ENCODE results near the gene TACSTD2. TPM values are rescaled to one million over a fixed set of nuclear protein-coding genes. Genes with fewer than 3 reads are reported as not detected.
"Not testable (repeated sequence)": the region's sequence is repeated elsewhere in the genome, so short reads cannot be mapped to it uniquely, and the experiment has no call there.

The TACSTD2 gene
- total and polyA plus RNA-seq, 2 of the 13 experiments (the other 11 are each of a cell fraction or from before 2014, with no cell fraction given): not detected

GRCh38 chr1:58539553-58539952, 37.5 kb downstream of the TACSTD2 start:
- FAIRE-seq (no peak), DNase-seq (ENCODE audit: low spot score) (no peak), ATAC-seq (no peak)
- BruUV-seq (replicated peaks): no TSS peak
- no peak overlapping the region for H2AFZ ChIP-seq (ENCODE audit: low read length)
- no peaks in the 10 kb centered on the region for H3K36me3 ChIP-seq (replicated peaks in 1 of 2; ENCODE audit: control insufficient read depth in 1 of 2, insufficient read depth in 2 of 2, low read length in 2 of 2)
- intact Hi-C loops (cut with micrococcal nuclease; ENCODE audit: unreplicated experiment) (no loop called here), in situ Hi-C loops (cut with HindIII; ENCODE audit: extremely low pct_ligation_motif_present, low pct_unique_long_range_greater_than_20kb) (no loop called here)
- TF ChIP-seq CEBPB (IDR thresholded peaks at IDR 0.05; ENCODE audit: borderline replicate concordance, low read depth, low read length) (peak; percentile 84), TARDBP (CRISPR knock-in tag; IDR thresholded peaks at IDR 0.05) (no peak), CEBPG (CRISPR knock-in tag; IDR thresholded peaks at IDR 0.05) (peak; percentile 59), LRRFIP1 (CRISPR knock-in tag; conservative IDR thresholded peaks at IDR 0.05) (no peak)
- no peaks in the 10 kb centered on the region for H3K79me2 ChIP-seq (ENCODE audit: insufficient read depth, low read length)
- H3K27ac ChIP-seq (ENCODE audit: extremely low read length, insufficient read depth, low read length): no peak overlapping the region
- no peaks in the 10 kb centered on the region for H3K27me3 ChIP-seq (ENCODE audit: control insufficient read depth in 1 of 2, insufficient read depth in 2 of 2, low read length in 2 of 2)
- no peak overlapping the region for H3K4me3 ChIP-seq (replicated peaks in 1 of 3; ENCODE audit: insufficient read depth in 1 of 3, low read depth in 2 of 3, low read length in 3 of 3)
- ChIA-PET POLR2A (no interaction called here), CTCF (ENCODE audit: low intra/inter-chr PET ratio, low total read pairs) (no interaction called here)
- H4K20me1 ChIP-seq (ENCODE audit: insufficient read depth, low read length): no peaks in the 10 kb centered on the region
- no peaks in the 10 kb centered on the region for H3K9me3 ChIP-seq (ENCODE audit: low read length)
- peaks cover 9% of the 10 kb centered on the region for H3K4me1 ChIP-seq (ENCODE audit: insufficient read depth, low read length)
- no peak overlapping the region for H3K4me2 ChIP-seq (ENCODE audit: low read depth, low read length)
- no peak overlapping the region for H3K9ac ChIP-seq (ENCODE audit: insufficient read depth, low read depth, low read length)
- WGBS (ENCODE audit: low lambda C conversion rate): 63% methylated on average over 2 of the region's 2 CpGs

DNA sequence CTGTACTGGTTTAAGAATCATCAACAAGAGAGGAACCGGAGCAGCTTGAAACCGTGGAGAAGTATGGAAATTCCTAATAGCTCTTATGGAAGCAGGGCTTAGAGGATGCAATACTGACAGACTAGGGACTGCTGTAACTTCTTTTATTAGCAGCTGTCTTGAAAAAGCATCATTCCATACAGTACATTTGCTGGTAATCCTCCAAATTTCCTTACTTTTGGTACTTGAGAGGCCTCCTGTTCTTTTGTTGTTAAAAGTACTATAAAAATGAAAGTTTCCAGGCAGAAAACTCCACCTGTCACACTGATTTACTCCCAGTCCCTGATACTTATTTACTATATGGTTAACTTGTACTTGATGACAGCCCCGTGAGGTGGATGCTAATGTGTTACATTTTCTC, 38.2 kb downstream of the TACSTD2 start:
- Histone ChIP-seq H3K9me3 (ENCODE audit: low read length) (no peaks in the 10 kb centered on the region), H3K9ac (ENCODE audit: insufficient read depth, low read depth, low read length) (no peak overlapping the region), H3K27me3 (ENCODE audit: control insufficient read depth in 1 of 2, insufficient read depth in 2 of 2, low read length in 2 of 2) (no peaks in the 10 kb centered on the region), H3K4me1 (ENCODE audit: insufficient read depth, low read length) (0 out of 2 replicates have a peak, but pooled peaks cover 5% of the 10 kb centered on the region), H2AFZ (ENCODE audit: low read length) (no peak overlapping the region), H3K79me2 (ENCODE audit: insufficient read depth, low read length) (no peaks in the 10 kb centered on the region), H3K27ac (ENCODE audit: extremely low read length, insufficient read depth, low read length) (no peak overlapping the region), H3K4me3 (replicated peaks in 1 of 3; ENCODE audit: insufficient read depth in 1 of 3, low read depth in 2 of 3, low read length in 3 of 3) (no peak overlapping the region), H3K4me2 (ENCODE audit: low read depth, low read length) (no peak overlapping the region), H3K36me3 (replicated peaks in 1 of 2; ENCODE audit: control insufficient read depth in 1 of 2, insufficient read depth in 2 of 2, low read length in 2 of 2) (no peaks in the 10 kb centered on the region), H4K20me1 (ENCODE audit: insufficient read depth, low read length) (no peaks in the 10 kb centered on the region)
- WGBS (ENCODE audit: low lambda C conversion rate): 94% methylated on average over 3 of the region's 3 CpGs
- in situ Hi-C loops (cut with HindIII; ENCODE audit: extremely low pct_ligation_motif_present, low pct_unique_long_range_greater_than_20kb): no loop called here
- ChIA-PET POLR2A (no interaction called here), CTCF (ENCODE audit: low intra/inter-chr PET ratio, low total read pairs) (no interaction called here)
- no TSS peak for BruUV-seq (replicated peaks)
- FAIRE-seq (no peak), ATAC-seq (no peak), DNase-seq (ENCODE audit: low spot score) (no peak)
- intact Hi-C loops (cut with micrococcal nuclease; ENCODE audit: unreplicated experiment): no loop called here
- TF ChIP-seq ZBTB3 (CRISPR knock-in tag; IDR thresholded peaks at IDR 0.05; ENCODE audit: borderline replicate concordance, low read depth) (no peak), NR2C2 (CRISPR knock-in tag; IDR thresholded peaks at IDR 0.05; ENCODE audit: borderline replicate concordance) (no peak), EZH2 (conservative IDR thresholded peaks at IDR 0.05; ENCODE audit: low read depth, low read length) (no peak), MED1 (CRISPR knock-in tag; IDR thresholded peaks at IDR 0.05) (no peak)

DNA sequence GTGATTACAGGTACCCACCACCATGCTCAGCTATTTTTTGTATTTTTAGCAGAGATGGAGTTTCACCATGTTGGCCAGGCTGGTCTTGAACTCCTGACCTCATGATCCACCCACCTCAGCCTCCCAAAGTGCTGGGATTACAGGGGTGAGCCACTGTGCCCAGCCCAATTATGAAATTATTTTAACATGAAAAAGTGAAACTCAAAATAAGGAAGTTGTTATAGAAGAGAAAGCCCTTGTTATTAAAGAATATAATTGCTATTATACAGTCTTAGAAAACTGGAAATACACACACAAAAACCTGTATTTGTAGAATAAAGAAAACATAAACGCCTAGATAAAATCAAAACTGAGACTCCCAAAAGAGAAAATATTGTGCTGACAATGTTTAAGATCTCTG, 45.2 kb downstream of the TACSTD2 start:
- CTCF ChIA-PET (ENCODE audit: low intra/inter-chr PET ratio, low total read pairs); H3K27ac ChIP-seq (ENCODE audit: extremely low read length, insufficient read depth, low read length); H3K9ac ChIP-seq (ENCODE audit: insufficient read depth, low read depth, low read length); H3K4me3 ChIP-seq (replicated peaks in 1 of 3; ENCODE audit: insufficient read depth in 1 of 3, low read depth in 2 of 3, low read length in 3 of 3); H4K20me1 ChIP-seq (ENCODE audit: insufficient read depth, low read length); H3K4me2 ChIP-seq (ENCODE audit: low read depth, low read length); H3K27me3 ChIP-seq (ENCODE audit: control insufficient read depth in 1 of 2, insufficient read depth in 2 of 2, low read length in 2 of 2); ATAC-seq; H3K4me1 ChIP-seq (ENCODE audit: insufficient read depth, low read length); H3K36me3 ChIP-seq (replicated peaks in 1 of 2; ENCODE audit: control insufficient read depth in 1 of 2, insufficient read depth in 2 of 2, low read length in 2 of 2); POLR2A ChIA-PET; in situ Hi-C loops (cut with HindIII; ENCODE audit: extremely low pct_ligation_motif_present, low pct_unique_long_range_greater_than_20kb); BruUV-seq (replicated peaks); H3K79me2 ChIP-seq (ENCODE audit: insufficient read depth, low read length); H3K9me3 ChIP-seq (ENCODE audit: low read length); FAIRE-seq; H2AFZ ChIP-seq (ENCODE audit: low read length); DNase-seq (ENCODE audit: low spot score); intact Hi-C loops (cut with micrococcal nuclease; ENCODE audit: unreplicated experiment): not testable (repeated sequence)
- WGBS (ENCODE audit: low lambda C conversion rate): 83% methylated on average over 1 of the region's 1 CpG

Measured in HepG2 (cell line).